SK-N-SH treated with all-trans-retinoic acid at 6 μM for 48 hours (cell line): ENCODE measurements around the gene TLN1.

Source experiments
- ATAC-seq: fragments of 200-7000 bp; cut with Tn5 transposase; 3 replicates; pipeline ENCODE4 v1.9.1; 2020; ENCODE audit warnings: mild to moderate bottlenecking, moderate library complexity
- ARNTL ChIP-seq: fragments of 450-650 bp; formaldehyde crosslinking; IDR thresholded peaks from 2 replicates; pipeline ENCODE4 v1.5.0; 2020; ENCODE audit warnings: low read depth, mild to moderate bottlenecking, moderate library complexity, borderline replicate concordance
- BACH2 ChIP-seq: fragments of 250-450 bp; sonication (Bioruptor Pico); IDR thresholded peaks from 2 replicates; pipeline ENCODE4 v1.9.0; 2021; ENCODE audit warnings: mild to moderate bottlenecking, borderline replicate concordance
- CREB5 ChIP-seq: fragments of 250-450 bp; sonication (Bioruptor Pico); IDR thresholded peaks from 2 replicates; pipeline ENCODE4 v1.5.1; 2020; ENCODE audit warnings: low read depth, mild to moderate bottlenecking, moderate library complexity
- CSDC2 ChIP-seq: fragments of 250-450 bp; sonication (Bioruptor Pico); IDR thresholded peaks from 2 replicates; pipeline ENCODE4 v1.5.0; 2020; ENCODE audit warnings: mild to moderate bottlenecking, moderate library complexity
- CSRNP3 ChIP-seq: fragments of 250-450 bp; sonication (Bioruptor Pico); IDR thresholded peaks from 2 replicates; pipeline ENCODE4 v1.5.1; 2021; ENCODE audit warnings: mild to moderate bottlenecking, moderate library complexity
- GLIS3 ChIP-seq: fragments of 250-450 bp; sonication (Bioruptor Pico); IDR thresholded peaks from 2 replicates; pipeline ENCODE4 v1.5.0; 2020; ENCODE audit warnings: mild to moderate bottlenecking, moderate library complexity
- ISL1 ChIP-seq: fragments of 250-450 bp; sonication (Bioruptor Pico); IDR thresholded peaks from 2 replicates; pipeline ENCODE4 v2.1.2; 2022; ENCODE audit warnings: mild to moderate bottlenecking, moderate library complexity
- OSR1 ChIP-seq: fragments of 250-450 bp; sonication (Bioruptor Pico); IDR thresholded peaks from 2 replicates; pipeline ENCODE4 v1.8.0; 2022; ENCODE audit warnings: moderate library complexity, mild to moderate bottlenecking, inconsistent platforms
- PATZ1 ChIP-seq: fragments of 250-450 bp; sonication (Bioruptor Pico); IDR thresholded peaks from 2 replicates; pipeline ENCODE4 v1.8.0; 2020; ENCODE audit warnings: mild to moderate bottlenecking, moderate library complexity, borderline replicate concordance
- POU6F1 ChIP-seq: fragments of 250-450 bp; sonication (Bioruptor Pico); IDR thresholded peaks from 2 replicates; pipeline ENCODE4 v1.8.0; 2021; ENCODE audit warnings: low read depth, mild to moderate bottlenecking, moderate library complexity, borderline replicate concordance
- PPARA ChIP-seq: fragments of 250-450 bp; sonication (Bioruptor Pico); IDR thresholded peaks from 2 replicates; pipeline ENCODE4 v1.5.0; 2020; ENCODE audit warnings: mild to moderate bottlenecking, borderline replicate concordance
- SNAI2 ChIP-seq: fragments of 250-450 bp; sonication (Bioruptor Pico); IDR thresholded peaks from 2 replicates; pipeline ENCODE4 v1.5.0; 2020; ENCODE audit warnings: mild to moderate bottlenecking, moderate library complexity
- TCF4 ChIP-seq: fragments of 250-450 bp; sonication (Bioruptor Pico); IDR thresholded peaks from 2 replicates; pipeline ENCODE4 v1.8.0; 2021; ENCODE audit warnings: mild to moderate bottlenecking, moderate library complexity, borderline replicate concordance
- TOX ChIP-seq: fragments of 250-450 bp; sonication (Bioruptor Pico); IDR thresholded peaks from 2 replicates; pipeline ENCODE4 v1.8.0; 2021; ENCODE audit warnings: mild to moderate bottlenecking, moderate library complexity, borderline replicate concordance
- TSHZ2 ChIP-seq: fragments of 250-450 bp; sonication (Bioruptor Pico); IDR thresholded peaks from 2 replicates; pipeline ENCODE4 v1.5.0; 2020; ENCODE audit warnings: mild to moderate bottlenecking, moderate library complexity
- ZC3H10 ChIP-seq: fragments of 250-450 bp; sonication (Bioruptor Pico); IDR thresholded peaks from 2 replicates; pipeline ENCODE4 v1.5.1; 2021; ENCODE audit warnings: mild to moderate bottlenecking, moderate library complexity
- ZFP3 ChIP-seq: fragments of 250-450 bp; sonication (Bioruptor Pico); IDR thresholded peaks from 2 replicates; pipeline ENCODE4 v1.5.0; 2020; ENCODE audit warnings: mild to moderate bottlenecking, moderate library complexity
- ZFP30 ChIP-seq: fragments of 450-650 bp; formaldehyde crosslinking; IDR thresholded peaks from 2 replicates; pipeline ENCODE4 v1.5.0; 2022; ENCODE audit warnings: mild to moderate bottlenecking, moderate library complexity
- ZNF70 ChIP-seq: fragments of 450-650 bp; formaldehyde crosslinking; IDR thresholded peaks from 2 replicates; pipeline ENCODE4 v1.5.0; 2020; ENCODE audit warnings: mild to moderate bottlenecking, moderate library complexity
- ZNF8 ChIP-seq: fragments of 450-650 bp; formaldehyde crosslinking; IDR thresholded peaks from 2 replicates; pipeline ENCODE4 v1.5.0; 2020; ENCODE audit warnings: mild to moderate bottlenecking, moderate library complexity

TLN1 gene

GRCh38 chr9:35728041-35728971, 3.7 kb downstream of the TLN1 start:
- ATAC-seq, result peak; percentile 18
- TF ChIP-seq CSDC2 (CRISPR knock-in tag), result no peak
- TF ChIP-seq PATZ1 (CRISPR knock-in tag), result peak; percentile 74; the same call in 1 of the 2 replicates

- ATAC-seq, result no peak
- TF ChIP-seq CSRNP3 (CRISPR knock-in tag) (no peak), ISL1 (CRISPR knock-in tag) (no peak), ZC3H10 (CRISPR knock-in tag) (no peak), TSHZ2 (CRISPR knock-in tag) (no peak), CSDC2 (CRISPR knock-in tag) (no peak), OSR1 (CRISPR knock-in tag) (no peak), PATZ1 (CRISPR knock-in tag) (no peak), TCF4 (CRISPR knock-in tag) (no peak), ZFP30 (CRISPR knock-in tag) (no peak), PPARA (CRISPR knock-in tag) (no peak), ARNTL (CRISPR knock-in tag) (no peak), SNAI2 (CRISPR knock-in tag) (no peak), CREB5 (CRISPR knock-in tag) (no peak), GLIS3 (CRISPR knock-in tag) (no peak), BACH2 (no peak), ZFP3 (no peak), POU6F1 (CRISPR knock-in tag) (no peak), ZNF8 (CRISPR knock-in tag) (no peak), ZNF70 (no peak), TOX (no peak)
- TF ChIP-seq, all 23 proteins: peak for 0
Observed at GRCh38 chr9:35727676-35728040, 4.3 kb downstream of the TLN1 start.
